Activated CD8-positive, alpha-beta memory T cell treated with anti-CD3 and anti-CD28 coated beads for 48 hours (primary cell): ENCODE results near the gene SLC19A1.

Experiments
- DNase-seq, 3 experiments: peaks; one replicate each; pipeline ENCODE4 v3.0.0-alpha.2; 2020; ENCODE audit warnings: low read depth in 2 of 3, low spot score in 2 of 3

The SLC19A1 gene

GRCh38 chr21:45469273-45470086, 72.8 kb downstream of the SLC19A1 start:
- no peak for DNase-seq

- DNase-seq = no peak
Observed at GRCh38 chr21:45468971-45469272, 73.3 kb downstream of the SLC19A1 start.

- no peak for DNase-seq
Observed at GRCh38 chr21:45468051-45468970, 73.9 kb downstream of the SLC19A1 start.

GRCh38 chr21:45467221-45467779, 74.9 kb downstream of the SLC19A1 start:
- DNase-seq = no peak

- no peak for DNase-seq
Observed at GRCh38 chr21:45466330-45467220, 75.7 kb downstream of the SLC19A1 start.

- DNase-seq = no peak
Observed at GRCh38 chr21:45465611-45466329, 76.5 kb downstream of the SLC19A1 start.

- no peak for DNase-seq
Observed at GRCh38 chr21:45465105-45465504, 77.1 kb downstream of the SLC19A1 start.

- no peak for DNase-seq
Observed at GRCh38 chr21:45464309-45464708, 77.9 kb downstream of the SLC19A1 start.

- no peak for DNase-seq
Observed at GRCh38 chr21:45463871-45464270, 78.4 kb downstream of the SLC19A1 start.

- no peak for DNase-seq
Observed at GRCh38 chr21:45461806-45462341, 80.4 kb downstream of the SLC19A1 start.

- no peak for DNase-seq
Observed at GRCh38 chr21:45461369-45461750, 80.9 kb downstream of the SLC19A1 start.

- no peak for DNase-seq
Observed at GRCh38 chr21:45460611-45461368, 81.5 kb downstream of the SLC19A1 start.

- no peak for DNase-seq
Observed at GRCh38 chr21:45460011-45460565, 82.2 kb downstream of the SLC19A1 start.

GRCh38 chr21:45459171-45460010, 82.8 kb downstream of the SLC19A1 start:
- no peak for DNase-seq

- no peak for DNase-seq
Observed at GRCh38 chr21:45458281-45459170, 83.7 kb downstream of the SLC19A1 start.

GRCh38 chr21:45457832-45458172, 84.4 kb downstream of the SLC19A1 start:
- no peak for DNase-seq

- no peak for DNase-seq
Observed at GRCh38 chr21:45457161-45457831, 84.9 kb downstream of the SLC19A1 start.
